Measurements from ENCODE around the gene KCNH1. TPM values are rescaled to one million over a fixed set of nuclear protein-coding genes. Genes with fewer than 3 reads are reported as not detected.

Gene KCNH1
- total RNA-seq, 1 experiment from 2014 or later: 5.3 TPM

GRCh38 chr1:210764536-210764935, 369.4 kb downstream of the KCNH1 start:
- DNase-seq (ENCODE audit: low spot score): no peak

GRCh38 chr1:210758761-210759160, 375.2 kb downstream of the KCNH1 start:
- no peak for DNase-seq (ENCODE audit: low spot score)

GRCh38 chr1:210758261-210758660, 375.7 kb downstream of the KCNH1 start:
- no peak for DNase-seq (ENCODE audit: low spot score)

- DNase-seq (ENCODE audit: low spot score): no peak
These were observed 376.3 kb downstream of the KCNH1 start for GRCh38 chr1:210757677-210758076.

DNA sequence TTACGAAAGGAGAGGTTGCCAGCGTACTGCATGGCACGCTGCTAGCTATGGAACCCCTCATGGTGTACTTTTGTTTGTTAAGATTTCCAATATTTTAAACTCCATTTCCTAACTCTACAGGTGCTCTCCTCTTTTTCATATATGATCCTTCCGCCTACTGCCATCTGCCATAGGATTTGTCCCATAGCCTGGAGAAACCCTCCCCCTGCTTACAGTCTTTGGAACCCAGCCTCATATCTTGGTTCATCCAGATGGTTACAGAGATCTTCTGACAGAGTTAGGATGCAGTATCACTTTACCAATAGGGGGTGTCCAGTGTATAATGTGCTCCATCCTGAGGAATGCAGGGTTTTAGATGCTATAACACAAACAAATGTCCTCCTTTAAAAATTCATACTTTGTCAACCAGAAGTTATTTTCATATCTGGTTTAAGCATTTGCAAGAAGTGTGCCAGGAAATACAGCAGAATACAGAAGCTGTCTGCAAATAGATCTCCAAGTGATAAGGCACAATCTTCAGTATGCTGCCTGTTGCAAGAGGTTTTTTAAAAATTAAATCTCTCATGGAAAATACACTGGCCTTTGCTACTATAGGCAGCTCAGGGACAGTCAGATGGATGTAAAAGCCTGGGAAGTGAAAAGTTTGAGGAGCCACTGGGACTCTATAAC, 377.8 kb downstream of the KCNH1 start:
- no peak for DNase-seq (ENCODE audit: low spot score)

DNA sequence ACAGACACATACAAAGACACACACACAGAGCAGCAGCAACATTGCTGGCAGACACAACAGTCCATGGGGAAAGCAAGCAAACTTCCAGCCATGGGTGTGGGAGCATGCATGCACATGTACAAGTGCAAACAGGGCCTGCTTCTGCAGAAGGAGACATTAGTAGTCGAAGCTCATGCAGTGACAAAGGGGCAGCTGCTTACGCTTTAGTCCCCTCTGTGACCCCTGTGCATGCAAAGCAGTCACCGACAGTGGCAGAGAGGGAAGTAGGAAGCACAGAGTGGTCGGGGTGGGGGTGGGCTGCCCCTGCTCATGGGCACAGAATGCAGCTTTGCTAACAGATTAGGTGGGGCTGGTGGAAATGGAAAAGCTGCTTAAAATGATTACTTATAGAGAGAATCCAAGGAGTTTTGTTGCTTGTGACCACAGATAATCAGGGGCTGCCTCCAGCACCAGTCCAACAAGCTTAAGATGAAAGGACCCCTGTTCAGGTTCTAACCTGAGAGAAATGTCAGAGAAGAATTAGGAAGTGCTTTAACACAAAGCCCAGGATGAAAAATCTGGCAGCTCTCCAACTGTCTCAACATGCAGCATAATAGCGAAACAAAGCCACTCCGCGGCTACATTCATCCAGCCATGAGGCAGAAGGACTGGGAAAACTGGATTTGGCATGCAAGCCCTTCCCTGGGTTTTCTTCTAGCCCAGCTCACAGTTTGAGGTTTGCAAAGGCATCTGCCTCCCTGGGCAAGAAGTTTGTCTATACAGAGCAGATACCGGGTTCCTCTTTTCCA, 378.9 kb downstream of the KCNH1 start:
- DNase-seq (ENCODE audit: low spot score): no peak

DNA sequence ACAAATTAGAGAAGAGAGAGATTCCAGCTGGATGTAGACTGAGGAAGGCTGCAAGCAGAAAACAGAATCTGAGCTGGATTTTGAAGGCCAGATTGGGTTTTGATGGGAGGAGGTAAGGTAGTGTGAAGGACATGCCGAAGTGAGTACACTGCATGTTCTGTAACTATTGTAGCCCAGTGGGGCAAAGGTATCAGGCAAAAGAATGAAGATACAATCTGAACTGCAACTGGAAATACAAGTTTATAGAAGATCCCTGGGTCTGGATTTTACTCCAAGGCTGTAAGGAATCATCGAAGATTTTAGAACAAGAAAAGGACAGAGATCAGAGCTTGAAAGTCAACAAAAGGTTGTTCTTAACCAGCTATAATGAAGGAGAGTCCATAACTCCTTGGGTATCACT, 382.0 kb downstream of the KCNH1 start:
- no peak for DNase-seq (ENCODE audit: low spot score)

GRCh38 chr1:210750468-210750867, 383.5 kb downstream of the KCNH1 start:
- no peak for DNase-seq (ENCODE audit: low spot score)

- DNase-seq (ENCODE audit: low spot score): no peak
These were observed 385.2 kb downstream of the KCNH1 start for GRCh38 chr1:210748796-210749195.

DNA sequence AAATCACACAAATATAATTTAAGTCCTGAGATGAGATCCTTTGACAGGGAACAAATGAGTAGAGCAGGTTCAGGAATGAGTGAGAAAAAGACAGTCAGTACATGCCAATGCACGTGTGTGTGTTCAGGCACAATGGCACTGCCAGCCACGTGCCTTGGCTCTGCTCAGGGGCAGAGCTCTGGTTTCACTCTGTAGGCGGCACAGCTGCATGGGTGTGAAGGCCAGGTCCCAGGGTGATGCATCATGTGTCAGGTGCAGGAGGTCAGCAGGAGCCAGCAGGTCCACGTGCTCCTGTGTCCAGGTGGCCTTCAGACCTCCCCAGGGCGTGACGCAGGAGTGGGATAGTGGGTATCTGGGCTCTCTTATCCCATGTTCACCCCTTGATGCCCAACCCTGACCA, 386.1 kb downstream of the KCNH1 start:
- no peak for DNase-seq (ENCODE audit: low spot score)

GRCh38 chr1:210747112-210747511, 386.8 kb downstream of the KCNH1 start:
- no peak for DNase-seq (ENCODE audit: low spot score)

DNA sequence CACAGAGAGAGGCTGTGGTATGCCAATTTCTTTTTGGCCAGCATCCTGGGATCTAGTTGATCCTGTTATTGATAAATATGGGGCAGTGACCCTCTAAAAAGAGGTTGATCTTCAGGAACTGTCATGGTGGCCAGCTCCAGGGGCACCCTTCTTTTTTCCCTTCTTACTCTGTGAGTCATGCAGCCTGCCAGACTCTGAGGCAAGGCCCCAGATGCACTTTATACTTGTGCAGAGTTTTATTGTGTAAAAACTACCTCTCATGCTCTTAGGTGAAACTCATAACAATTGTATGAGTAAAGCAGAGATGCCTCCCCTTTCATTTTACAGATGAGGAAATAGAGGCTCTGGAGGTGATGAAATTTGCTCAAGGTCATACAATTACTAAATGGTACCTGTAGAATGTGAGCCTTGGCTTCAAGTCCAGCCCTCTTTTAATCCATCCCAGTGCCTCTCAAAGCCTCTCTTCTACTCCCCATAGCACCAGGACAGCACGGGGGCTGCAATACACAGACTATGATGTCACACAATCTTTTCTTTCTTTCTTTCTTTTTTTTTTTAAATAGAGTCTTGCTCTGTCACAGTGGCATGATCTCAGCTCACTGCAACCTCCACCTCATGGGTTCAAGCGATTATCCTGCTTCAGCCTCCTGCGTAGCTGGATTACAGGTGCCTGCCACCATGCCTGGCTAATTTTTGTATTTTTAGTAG, 387.8 kb downstream of the KCNH1 start:
- DNase-seq (ENCODE audit: low spot score): peak; percentile 17

- DNase-seq (ENCODE audit: low spot score): no peak
These were observed 390.9 kb downstream of the KCNH1 start for GRCh38 chr1:210743038-210743437.

GRCh38 chr1:210741564-210741963, 392.4 kb downstream of the KCNH1 start:
- DNase-seq (ENCODE audit: low spot score): no peak

DNA sequence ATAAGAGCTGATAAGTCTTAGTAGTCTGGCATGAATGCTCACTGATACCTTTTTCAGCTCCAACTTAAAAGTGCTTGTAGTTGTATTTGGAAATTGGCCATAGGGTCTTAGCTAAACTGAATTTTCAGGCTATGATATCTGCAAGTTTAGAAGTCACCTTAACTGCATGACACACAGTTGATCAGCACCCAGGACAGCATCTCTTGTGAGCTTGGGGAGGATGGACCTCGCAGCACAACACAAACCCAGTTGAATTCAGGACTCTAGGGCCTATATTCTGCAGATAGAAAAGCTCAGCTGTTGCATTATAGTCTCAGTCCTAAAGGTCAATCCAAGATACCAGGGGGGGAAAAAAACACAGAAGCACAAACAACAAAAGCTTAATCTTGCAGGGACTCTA, 394.3 kb downstream of the KCNH1 start:
- DNase-seq (ENCODE audit: low spot score): no peak

DNA sequence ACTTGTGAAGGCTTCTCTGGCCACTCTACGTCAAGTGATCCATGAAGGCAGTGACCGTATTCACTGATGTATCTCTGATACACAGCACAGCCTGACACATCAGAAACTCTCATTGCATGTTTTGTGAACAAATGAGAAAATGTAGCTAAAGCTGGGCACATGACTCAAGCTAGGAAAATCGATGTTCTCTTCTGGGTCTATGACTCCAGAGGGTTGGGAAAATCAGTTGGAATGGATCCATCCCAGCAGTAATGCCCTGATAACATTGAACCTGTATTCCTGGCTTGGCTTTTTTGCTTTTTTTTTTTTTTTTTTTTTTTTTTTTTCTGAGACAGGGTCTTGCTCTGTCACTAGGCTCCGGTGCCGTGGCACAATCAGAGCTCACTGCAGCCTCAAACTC, 395.7 kb downstream of the KCNH1 start:
- no peak for DNase-seq (ENCODE audit: low spot score)

GRCh38 chr1:210736713-210737112, 397.2 kb downstream of the KCNH1 start:
- DNase-seq (ENCODE audit: low spot score): no peak

DNA sequence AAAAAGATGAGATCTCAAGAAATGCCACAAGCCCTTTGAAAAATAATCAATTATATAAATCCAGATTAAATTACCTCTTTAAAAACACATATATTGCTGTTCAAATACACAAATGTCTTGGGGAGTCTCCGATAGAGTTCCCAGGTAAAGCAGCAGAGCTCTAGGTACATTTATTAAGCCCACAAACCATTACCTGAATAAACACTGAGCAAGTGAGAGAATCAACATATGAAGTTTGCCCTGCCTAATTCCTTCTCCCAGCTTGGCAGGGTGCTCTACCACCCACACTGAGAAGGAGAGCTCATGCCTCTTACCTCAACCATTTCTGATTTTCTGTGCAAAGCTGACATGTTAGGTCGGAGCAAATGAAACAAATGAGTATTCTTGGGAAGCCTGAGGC, 402.4 kb downstream of the KCNH1 start:
- DNase-seq (ENCODE audit: low spot score): no peak

- no peak for DNase-seq (ENCODE audit: low spot score)
These were observed 402.8 kb downstream of the KCNH1 start for GRCh38 chr1:210731193-210731592.

- no peak for DNase-seq (ENCODE audit: low spot score)
These were observed 403.9 kb downstream of the KCNH1 start for GRCh38 chr1:210730023-210730422.

GRCh38 chr1:210728437-210729149, 405.4 kb downstream of the KCNH1 start:
- no peak for DNase-seq (ENCODE audit: low spot score)

DNA sequence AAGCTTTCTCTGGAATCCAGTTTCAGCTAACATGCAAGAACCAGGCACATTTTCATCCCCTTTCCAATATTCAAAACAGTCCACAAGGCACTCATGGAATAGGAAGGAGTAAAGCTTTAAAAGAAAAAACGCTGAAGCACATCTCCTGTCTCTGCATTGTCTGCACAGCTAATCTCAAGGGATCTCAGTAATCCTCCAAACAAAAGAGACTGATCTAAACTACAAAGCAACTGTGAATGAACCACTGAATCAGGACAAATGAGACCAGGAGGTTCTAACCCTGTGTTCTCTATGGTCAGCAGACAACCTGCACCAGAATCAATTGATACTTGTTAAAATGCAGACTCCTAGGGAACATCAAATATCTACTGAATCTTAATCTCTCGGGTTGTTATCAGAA, 406.2 kb downstream of the KCNH1 start:
- DNase-seq (ENCODE audit: low spot score): no peak

Measured in A172 (cell line).